ENCODE measurements around the gene HSF2.
"Not testable (repeated sequence)": the region's sequence is repeated elsewhere in the genome, so short reads cannot be mapped to it uniquely, and the experiment has no call there.

HSF2 gene

DNA sequence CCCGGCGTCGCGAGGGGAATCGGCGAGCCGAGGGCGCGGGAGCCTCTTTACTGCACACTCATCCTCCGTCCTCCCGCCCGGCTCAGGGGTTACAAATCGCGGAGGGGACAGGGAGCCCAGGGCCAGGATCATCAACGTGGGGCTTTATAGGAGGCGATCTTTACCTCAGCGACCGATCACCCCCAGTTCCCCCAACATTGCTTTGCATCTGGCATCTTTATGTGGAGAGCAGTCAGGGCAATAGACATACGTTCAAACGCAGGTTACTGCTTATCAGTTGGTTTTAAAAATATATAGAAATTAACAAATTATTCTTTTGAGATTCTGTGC, 634 bp downstream of the HSF2 start:
- DNase-seq, result no peak

DNA sequence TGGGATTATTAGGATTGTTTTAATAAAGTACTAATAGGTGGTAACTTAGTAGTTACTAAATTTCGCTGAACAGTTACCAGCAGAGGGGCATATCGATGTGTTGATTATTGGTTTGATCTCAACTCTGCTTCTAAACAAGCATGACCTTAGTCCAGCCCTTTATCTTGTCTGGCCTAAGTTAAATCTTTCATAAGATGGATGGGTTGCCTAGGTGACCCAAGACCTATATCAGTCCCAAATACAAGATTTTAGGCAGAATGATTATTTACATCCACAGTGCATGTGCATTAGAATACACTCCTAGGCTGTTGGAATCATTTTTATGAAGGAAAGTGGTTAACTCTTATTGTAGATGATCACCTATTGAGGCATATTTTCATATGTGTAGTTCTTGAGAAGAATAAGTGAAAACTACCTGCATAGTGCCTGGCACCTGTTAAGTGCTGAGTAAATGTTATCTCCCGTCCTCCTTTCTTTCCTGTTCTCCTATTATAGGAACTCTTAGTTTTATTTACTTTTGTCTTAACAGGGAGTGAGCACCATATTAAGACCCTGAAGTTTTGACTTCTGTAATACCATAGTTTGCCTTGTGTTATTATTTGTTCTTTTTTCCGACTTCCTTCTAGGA, 1.1 kb downstream of the HSF2 start:
- no peak for DNase-seq

DNA sequence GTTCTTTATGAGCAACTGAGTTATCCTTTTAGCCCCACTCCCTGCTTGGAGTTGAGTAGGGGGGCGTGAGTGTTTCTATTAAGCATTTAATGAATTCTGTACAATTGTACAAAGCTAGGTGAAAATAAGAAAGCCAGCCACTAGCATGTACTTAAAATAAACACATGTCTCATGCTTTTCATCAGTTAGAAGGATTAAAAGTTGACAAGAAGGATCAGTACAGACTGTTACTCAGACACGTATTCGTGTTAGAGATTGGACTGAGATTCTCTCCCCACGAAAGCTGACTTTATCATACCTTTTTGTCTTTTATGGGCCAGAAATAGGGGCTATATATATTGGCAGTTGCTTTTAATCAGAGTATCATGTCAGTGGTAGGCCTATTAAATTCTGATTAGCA, 1.7 kb downstream of the HSF2 start:
- no peak for DNase-seq

DNA sequence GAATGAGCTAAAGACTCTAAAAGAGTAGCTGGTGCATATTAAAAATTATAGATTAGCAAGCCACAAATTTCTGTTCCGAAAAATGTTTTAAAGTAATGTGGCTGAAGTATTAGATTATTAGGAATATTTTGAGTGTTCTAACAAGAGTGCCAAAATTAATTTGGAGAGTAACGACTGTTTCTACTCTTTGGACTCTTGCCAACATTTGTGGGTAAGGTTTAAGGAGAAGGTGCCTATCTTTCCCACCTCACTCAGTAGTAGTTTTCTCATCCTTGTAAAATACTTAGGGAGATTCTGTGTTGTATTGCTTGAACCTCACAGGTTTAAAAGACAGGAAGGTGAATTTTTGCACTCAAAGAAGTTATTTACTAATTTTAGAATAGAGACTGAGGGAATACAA, 5.0 kb downstream of the HSF2 start:
- DNase-seq, result no peak

DNA sequence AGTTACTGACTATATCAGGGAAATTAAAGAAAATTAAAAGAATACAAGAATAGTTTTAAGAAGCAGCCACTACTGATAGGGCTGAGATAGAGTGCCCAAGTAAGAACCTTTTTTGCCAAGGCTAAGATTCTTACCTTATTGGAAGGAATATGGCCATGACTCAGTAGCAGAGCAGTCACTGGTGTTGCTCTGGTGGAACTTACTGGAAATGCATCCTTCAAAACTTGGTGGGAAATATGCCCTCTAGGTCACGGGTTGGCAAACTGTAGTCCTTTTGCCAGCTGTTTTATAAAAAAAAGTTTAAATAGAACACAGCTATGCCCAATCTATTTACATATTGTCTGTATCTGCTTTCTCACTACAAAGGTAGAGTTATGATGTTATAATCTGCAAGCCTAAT, 6.0 kb downstream of the HSF2 start:
- DNase-seq, result no peak

DNA sequence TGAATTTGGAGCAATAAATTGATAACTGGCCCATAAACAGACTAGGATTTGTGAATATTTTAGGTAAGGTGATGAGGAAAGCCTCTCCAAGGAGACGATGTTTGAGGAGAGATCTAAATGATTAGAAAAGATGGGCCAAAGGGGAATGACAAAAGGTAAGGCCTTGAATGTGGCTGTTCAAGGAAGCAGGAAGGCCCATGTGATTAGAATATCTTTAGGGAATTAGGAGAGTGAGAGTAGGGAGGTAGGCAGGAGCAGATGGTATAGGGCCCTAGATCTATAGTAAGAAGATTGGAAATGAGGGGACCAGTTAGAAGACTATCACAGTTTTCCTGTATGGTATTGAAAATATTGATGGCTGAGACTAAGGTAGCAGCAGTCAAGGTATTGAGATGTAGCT, 6.7 kb downstream of the HSF2 start:
- DNase-seq, result no peak

DNA sequence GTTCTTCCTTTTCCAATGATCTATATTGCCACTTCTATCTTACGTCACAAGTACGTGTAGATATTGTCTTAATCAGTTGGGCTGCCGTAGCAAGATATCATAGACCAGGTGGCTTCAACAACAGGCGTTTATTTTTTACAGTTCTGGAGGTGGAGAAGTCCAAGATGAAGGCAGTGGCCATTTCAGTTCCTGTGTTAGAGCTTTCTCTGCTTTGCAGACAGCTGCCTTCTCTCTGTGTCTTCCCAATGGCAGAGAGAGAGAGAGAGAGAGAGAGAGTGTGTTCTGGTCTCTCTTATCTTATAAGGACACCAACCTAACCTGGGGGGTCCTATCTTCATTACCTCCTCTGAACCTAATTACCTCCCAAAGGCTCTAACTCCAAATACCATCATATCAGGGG, 8.3 kb downstream of the HSF2 start:
- DNase-seq, result no peak

DNA sequence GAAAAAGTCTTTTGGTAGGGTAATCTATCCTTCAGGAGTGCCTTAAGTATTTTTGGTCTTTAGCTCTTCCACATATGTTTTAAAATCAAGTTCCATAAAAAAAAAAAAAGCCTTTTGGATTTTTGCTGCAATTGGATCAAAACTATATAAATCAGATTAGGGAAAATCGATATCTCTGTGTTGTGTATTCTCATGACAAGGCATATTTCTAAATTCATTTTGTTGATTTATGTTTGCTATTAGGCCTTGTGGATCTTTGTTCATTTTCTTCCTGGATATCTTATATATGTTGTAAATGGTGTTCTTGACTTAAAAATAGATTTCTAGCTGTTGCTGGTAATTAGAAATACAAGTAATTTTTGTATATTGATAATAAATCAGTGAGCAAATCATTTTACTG, 8.8 kb downstream of the HSF2 start:
- no peak for DNase-seq

DNA sequence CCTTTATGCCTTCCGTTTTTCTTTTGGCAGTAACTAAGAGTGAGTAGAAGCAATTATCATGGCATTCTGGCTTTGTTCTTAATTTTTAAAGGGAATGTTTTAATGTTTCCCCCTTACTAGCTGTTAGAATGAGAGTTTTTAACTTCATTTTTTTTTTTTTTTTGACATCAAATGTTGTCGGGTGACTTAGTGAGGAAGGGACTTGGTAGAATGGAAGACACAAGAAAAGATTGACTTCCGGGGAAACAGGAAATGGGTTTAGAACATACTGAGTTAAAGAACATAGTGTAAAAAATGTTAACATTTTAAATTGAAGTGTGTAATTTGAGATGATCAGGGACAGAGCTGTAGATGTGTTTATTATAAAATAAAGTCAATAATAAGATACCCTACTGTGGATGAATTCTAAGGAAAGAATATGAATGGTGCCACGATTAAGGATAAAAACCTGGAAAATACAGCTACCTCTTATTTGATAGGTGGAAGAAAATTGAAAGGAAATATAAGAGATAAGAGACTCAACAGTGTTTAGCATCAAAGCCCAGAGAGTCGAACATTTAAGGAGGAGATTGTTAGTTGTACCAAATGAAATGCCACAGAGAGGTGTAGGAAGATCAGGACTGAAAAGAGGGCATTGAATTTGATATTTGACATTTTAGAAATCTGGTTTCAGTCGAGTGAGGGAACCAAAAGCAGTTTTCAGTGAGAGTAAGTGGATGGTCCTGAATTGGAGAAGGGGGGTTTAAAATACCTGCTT, 9.4 kb downstream of the HSF2 start:
- DNase-seq, result no peak

DNA sequence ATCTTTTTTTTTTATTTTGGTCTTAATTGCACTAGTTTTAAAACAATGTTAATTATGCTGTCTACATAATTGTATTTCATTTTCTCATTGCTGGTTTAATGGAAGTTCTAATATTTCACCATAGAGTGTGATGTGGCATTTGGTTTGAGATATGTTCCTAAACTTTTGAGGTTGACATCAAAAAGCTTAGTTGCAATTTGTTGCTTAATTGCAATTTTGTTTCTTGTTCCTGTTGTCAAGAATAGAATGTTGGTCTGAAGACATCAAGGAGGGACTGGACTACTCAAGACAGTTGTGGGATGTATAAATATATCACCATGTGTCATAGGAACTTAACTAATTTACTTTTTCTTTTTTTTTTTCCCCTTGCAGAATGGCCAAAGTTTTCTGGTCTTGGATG, 12.5 kb downstream of the HSF2 start:
- DNase-seq, result no peak

DNA sequence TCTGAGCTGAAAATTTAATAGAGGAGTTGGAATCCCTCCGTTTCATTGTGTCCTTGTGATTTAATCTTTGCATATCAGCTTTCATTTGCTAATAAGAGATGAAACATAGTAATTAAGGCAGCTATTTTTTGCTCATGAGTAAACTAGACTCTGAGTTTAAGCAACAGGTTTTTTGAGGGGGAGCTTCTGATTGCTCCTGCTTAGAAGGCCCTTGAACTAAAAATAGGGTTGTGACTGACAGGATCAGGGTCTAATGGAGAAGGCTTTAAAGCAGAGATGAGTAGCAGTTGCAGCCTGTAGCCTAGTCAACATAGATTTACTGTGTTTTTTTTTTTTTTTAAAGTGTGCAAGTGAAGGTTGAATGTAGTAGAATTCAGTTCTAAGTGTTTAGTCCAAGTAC, 17.4 kb downstream of the HSF2 start:
- no peak for DNase-seq

DNA sequence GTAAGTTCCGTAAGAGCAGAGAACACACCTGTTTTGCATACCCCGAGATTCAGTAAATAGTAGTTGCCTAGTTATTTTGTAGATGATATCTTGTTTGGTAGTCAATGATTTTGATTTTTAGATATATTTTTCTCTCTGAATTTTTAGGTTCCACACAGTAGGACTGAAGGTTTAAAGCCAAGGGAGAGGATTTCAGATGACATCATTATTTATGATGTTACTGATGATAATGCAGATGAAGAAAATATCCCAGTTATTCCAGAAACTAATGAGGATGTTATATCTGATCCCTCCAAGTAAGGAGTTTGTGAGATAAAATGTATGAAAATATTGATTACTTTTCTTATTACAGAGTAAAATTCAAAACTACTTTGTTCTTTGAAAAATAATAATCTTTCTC, 22.6 kb downstream of the HSF2 start:
- no peak for DNase-seq

DNA sequence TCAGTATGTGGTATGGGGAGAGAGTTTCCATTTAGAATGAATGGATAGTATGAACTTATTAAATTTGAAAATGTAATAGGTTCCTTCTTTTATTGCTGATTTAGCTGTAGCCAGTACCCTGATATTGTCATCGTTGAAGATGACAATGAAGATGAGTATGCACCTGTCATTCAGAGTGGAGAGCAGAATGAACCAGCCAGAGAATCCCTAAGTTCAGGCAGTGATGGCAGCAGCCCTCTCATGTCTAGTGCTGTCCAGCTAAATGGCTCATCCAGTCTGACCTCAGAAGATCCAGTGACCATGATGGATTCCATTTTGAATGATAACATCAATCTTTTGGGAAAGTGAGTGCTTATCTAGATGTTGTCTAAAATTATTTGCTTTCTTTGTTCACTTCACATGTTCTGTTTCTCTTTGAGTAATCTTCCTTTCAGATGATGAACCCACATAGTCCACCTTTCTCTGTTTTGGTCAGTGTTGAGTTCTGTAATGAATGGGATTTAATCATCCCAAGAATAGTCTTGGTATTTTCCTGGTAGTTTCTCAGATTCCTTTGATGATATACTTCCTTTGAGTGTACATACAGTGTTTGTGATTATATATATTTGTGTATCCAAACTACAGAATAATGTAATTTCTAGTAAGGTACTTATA, 23.3 kb downstream of the HSF2 start:
- DNase-seq, result no peak

DNA sequence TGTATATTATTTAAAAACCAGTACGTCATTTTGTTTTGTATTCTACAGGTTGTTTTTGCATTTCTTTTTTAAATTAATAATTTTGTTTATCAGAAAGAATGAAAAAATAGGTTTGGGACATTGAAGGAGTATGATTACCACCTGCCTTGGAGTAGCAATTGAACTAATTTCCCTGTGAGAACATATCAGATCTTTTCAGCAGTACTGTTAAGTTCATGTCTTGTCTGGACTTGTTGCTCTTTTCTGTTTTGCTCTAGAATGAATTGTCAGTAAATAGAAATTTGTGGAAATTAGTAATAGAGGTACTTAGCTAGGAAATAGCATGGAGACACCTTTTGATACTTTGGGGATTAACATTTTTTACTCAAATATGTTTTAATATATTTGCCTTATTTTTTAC, 24.3 kb downstream of the HSF2 start:
- no peak for DNase-seq

DNA sequence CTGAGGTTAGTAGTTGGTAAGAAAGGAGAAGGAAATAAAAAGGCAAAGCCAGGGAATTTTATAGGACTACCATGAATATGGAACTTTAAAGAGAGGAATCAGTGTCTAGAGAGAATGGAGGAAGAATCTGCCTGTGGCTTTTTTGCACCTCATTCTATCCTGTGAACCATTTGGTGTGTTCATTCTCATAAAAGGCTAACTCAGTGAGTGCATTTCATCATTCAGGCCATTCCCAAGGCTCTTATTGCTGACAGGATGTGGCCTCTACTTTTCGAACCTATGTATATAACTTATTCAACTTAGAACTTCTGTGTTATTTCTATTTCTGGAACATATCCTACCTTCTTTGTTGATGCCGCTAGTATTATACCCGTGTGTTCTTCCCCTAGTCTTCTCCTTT, 27.1 kb downstream of the HSF2 start:
- no peak for DNase-seq

DNA sequence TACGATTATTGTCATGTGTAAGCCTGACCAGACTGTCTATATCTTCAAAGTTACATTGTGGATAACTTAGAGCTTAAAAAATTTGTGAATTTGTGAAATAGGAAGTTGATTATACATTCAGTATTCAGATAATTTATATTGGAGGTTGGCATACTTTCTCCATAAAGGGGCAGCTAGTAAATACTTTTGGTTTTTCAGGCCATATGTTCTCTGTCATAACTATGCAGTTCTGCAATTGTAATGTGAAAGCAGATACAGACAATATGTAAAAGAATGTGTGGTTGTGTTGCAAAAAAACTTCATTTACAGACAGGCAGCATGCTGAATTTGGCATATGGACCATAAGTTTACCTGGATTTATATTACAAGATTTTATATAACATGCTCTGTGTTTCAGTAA, 29.3 kb downstream of the HSF2 start:
- DNase-seq, result no peak

DNA sequence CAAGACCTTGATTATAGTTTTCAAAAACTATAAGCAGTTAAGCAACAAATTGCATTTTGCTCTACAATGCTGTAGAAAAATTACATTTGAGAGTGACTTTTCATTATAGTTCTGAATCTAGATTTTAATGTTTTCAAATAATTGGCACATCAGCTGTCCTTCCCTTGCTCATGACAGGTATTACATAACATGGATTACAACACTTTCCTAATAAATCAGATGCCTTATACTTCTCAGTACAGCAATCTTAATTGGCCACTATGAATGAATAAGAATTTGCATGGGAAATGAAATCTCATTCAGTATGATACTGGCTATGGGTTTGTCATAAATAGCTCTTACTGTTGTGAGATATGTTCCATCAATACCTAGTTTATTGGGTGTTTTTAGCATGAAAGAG, 29.9 kb downstream of the HSF2 start:
- DNase-seq, result no peak

DNA sequence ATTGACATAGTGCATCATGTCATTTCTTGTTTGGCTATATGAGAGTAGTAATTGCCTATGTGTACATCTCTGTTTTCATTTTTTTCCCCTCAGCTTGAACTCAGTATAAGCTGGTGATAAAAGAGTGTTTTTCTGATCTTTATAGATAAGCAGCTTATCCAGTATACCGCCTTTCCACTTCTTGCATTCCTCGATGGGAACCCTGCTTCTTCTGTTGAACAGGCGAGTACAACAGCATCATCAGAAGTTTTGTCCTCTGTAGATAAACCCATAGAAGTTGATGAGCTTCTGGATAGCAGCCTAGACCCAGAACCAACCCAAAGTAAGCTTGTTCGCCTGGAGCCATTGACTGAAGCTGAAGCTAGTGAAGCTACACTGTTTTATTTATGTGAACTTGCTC, 32.3 kb downstream of the HSF2 start:
- DNase-seq, result no peak

DNA sequence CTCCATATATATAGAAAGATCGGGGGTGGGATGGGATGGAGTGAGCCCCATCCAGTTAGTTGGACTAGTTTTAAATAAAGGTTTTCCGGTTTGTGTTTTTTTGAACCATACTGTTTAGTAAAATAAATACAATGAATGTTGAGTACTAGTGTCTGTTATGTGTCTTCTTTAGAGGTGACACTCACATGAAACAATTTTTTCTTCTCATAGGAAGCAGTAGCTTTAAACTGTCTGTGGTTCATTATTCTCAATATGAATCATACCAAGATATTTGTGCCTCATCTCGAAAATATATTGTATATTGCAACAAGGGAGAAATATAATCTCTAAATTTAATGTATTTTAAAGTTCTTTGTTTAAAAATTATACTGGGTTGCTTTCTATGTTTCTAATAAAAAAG, 33.4 kb downstream of the HSF2 start:
- no peak for DNase-seq

DNA sequence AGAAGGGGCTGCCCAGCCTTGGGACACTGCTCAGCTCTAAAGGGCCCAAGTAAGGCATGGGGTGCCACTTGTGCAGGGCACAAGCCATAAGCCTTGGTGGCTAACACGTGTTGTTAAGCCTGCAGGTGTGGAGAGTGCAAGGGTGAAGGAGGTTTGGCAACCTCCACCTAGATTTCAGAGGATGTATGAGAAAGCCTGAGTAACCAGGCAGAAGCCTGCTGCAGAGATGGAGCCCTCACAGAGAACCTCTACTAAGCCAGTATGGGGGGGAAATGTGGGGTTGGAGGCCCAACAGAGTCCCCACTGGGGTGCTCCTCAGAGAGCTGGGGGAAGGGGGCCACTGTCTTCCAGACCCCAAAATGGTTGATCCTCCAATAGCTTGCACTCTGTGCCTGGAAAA, 39.5 kb downstream of the HSF2 start:
- no peak for DNase-seq

DNA sequence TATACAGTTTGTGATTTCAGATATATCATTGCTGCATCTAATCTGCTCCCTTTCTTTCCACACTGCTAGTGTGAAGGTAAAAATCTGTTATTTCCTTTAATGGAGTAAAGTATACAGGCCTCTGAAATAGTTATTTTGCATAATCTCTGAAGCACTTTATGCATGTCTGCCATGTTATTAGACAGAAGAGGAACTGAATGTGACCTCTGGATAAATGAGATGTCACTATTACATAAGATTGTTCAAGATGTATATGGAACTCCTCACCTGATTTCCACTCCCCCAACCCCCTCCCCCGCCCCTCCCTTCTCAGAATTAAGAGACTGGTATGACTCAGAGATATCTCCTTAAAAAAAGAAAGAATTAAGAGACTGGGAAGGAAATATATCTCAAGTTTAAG, 45.8 kb downstream of the HSF2 start:
- no peak for DNase-seq

DNA sequence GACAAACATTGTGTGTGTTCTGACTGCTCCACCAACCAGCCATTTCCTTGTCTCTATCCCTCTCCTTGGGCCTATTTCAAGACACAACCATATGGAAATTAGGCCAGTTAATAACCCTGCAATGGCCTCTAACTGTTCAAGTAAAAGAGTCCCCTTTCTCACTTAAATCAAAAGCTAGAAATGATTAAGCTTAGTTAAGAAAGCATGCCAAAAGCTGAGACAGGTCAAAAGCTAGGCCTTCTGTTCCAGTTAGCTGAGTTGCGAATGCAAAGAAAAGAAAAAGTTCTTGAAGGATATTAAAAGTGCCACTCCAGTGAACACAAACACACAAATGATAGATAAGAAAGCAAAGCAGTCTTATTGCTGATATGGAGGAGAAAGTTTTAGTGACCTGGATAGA, 49.6 kb downstream of the HSF2 start:
- no peak for DNase-seq

DNA sequence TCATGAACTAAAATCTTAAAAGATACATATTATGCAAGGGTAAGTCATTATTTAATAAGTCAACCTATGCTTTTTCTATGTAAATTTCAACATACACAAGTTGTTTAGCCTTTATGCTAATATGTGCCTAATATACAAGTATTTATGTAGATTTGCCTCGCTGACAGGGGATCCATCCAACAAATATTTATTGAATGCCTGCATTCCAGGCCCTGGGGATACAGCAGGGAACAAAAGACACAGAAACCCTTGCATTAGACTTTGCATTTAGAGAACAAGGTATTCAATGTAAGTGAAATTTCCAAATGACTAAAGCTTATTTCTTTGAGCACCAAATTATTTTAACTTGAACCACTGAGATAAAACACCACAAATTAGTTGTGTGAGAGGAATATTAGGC, 53.1 kb downstream of the HSF2 start:
- DNase-seq, result no peak

DNA sequence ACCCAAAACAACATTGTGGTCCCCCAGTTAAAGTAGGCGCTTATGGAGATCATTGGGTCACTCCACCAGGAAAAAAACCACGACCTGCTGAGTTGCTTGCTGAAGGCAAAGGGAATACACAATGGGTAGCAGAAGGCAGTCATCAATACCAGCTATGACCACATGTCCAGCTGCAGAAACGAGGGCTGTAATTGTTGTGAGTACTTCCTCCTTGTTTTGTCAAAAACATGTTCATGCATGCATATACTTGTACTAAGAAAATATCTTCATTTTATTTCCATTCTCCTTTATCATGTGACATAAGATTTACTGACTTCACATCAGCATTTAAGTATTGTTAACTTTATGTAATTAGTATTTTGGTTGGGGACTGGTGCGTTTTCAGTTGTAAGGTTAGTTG, 55.2 kb downstream of the HSF2 start:
- DNase-seq, result no peak

DNA sequence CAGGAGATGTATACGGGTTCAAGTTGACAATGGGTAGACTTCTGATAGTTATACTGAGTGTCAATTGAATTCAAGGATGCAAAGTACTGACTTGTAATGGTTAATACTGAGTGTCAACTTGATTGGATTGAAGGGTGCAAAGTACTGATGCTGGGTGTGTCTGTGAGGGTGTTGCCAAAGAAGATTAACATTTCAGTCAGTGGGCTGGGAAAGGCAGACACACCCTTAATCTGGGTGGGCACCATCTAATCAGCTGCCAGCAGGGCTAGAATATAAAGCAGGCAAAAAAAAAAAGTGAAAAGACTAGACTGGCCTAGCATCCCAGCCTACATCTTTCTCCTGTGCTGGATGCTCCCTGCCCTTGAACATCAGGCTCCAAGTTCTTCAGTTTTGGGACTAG, 55.7 kb downstream of the HSF2 start:
- not testable (repeated sequence) for DNase-seq
